Naive thymus-derived CD4-positive, alpha-beta T cell (primary cell): Measurements from ENCODE around the gene FOXJ3. TPM values are rescaled to one million over a fixed set of nuclear protein-coding genes. Genes with fewer than 3 reads are reported as not detected.

Source experiments
- ATAC-seq: fragments of 150-1000 bp; cut with Tn5 transposase; 2 replicates; pipeline ENCODE4 v1.10.0; 2021; ENCODE audit warnings: mild to moderate bottlenecking, moderate library complexity
- CTCF ChIA-PET: fragments of 350-600 bp; sonication (Branson Sonifier 250); formaldehyde crosslinking; loops from one replicate; lab custom pipeline; 2021; ENCODE audit warnings: antibody characterized with exemption; lab: Charles Lee
- POLR2A ChIA-PET: fragments of 350-600 bp; sonication (Branson Sonifier 250); formaldehyde crosslinking; loops from one replicate; lab custom pipeline; 2021; ENCODE audit warnings: antibody characterized with exemption, inconsistent platforms; lab: Charles Lee
- DNase-seq, 9 donors: peaks; one replicate each; pipeline versions ENCODE4 v3.0.0 to v3.0.0-alpha.2; 2020 to 2022; ENCODE audit warnings: mixed read lengths in 1 of 9
- H3K27ac ChIP-seq: one replicate; pipeline ENCODE4 v1.7.0; 2013; ENCODE audit warnings: mild to moderate bottlenecking, low read depth, low read length, moderate library complexity
- H3K27me3 ChIP-seq, 2 donors: one replicate each; pipeline ENCODE4 v1.7.0; 2013; ENCODE audit warnings: low read length in 2 of 2, mild to moderate bottlenecking in 2 of 2, moderate library complexity in 2 of 2; ENCODE audit not compliant: control insufficient read depth in 2 of 2, insufficient read depth in 2 of 2
- H3K36me3 ChIP-seq, 3 experiments: 1 replicate in 2 of 3; 2 replicates in 1 of 3; pipeline ENCODE4 v1.7.0; 2013; ENCODE audit warnings: low read length in 3 of 3, mild to moderate bottlenecking in 3 of 3, moderate library complexity in 1 of 3; ENCODE audit not compliant: insufficient read depth in 3 of 3, control insufficient read depth in 2 of 3
- H3K4me1 ChIP-seq, 2 donors: one replicate each; pipeline ENCODE4 v1.7.0; 2013; ENCODE audit warnings: low read length in 2 of 2, mild to moderate bottlenecking in 2 of 2, moderate library complexity in 1 of 2; ENCODE audit not compliant: control insufficient read depth in 2 of 2, insufficient read depth in 2 of 2
- H3K4me3 ChIP-seq: 2 replicates; pipeline ENCODE4 v1.7.0; 2013; ENCODE audit warnings: mild to moderate bottlenecking, low read length
- H3K9me3 ChIP-seq, 3 experiments: 1 replicate in 2 of 3; 2 replicates in 1 of 3; pipeline ENCODE4 v1.7.0; 2013; ENCODE audit warnings: low read length in 3 of 3; ENCODE audit not compliant: control insufficient read depth in 2 of 3
- H3K27ac Mint-ChIP-seq, 9 donors: one replicate each; pipeline ENCODE4 v1.8.0; 2020 to 2022; ENCODE audit warnings: mixed read lengths in 9 of 9, mild to moderate bottlenecking in 8 of 9, moderate library complexity in 5 of 9, inconsistent platforms in 2 of 9
- H3K27me3 Mint-ChIP-seq, 5 donors: one replicate each; pipeline ENCODE4 v1.8.0; 2021 to 2022; ENCODE audit warnings: mixed read lengths in 5 of 5, mild to moderate bottlenecking in 1 of 5
- H3K36me3 Mint-ChIP-seq, 5 donors: one replicate each; pipeline ENCODE4 v1.8.0; 2020 to 2022; ENCODE audit warnings: mixed read lengths in 5 of 5, mild to moderate bottlenecking in 3 of 5, inconsistent platforms in 1 of 5
- H3K4me1 Mint-ChIP-seq, 7 donors: one replicate each; pipeline ENCODE4 v1.8.0; 2020 to 2022; ENCODE audit warnings: mixed read lengths in 7 of 7, mild to moderate bottlenecking in 3 of 7, inconsistent platforms in 1 of 7
- H3K4me3 Mint-ChIP-seq, 10 donors: one replicate each; pipeline ENCODE4 v1.8.0; 2020 to 2022; ENCODE audit warnings: mild to moderate bottlenecking in 10 of 10, mixed read lengths in 10 of 10, moderate library complexity in 6 of 10, inconsistent platforms in 2 of 10
- H3K9me3 Mint-ChIP-seq, 11 donors: one replicate each; pipeline ENCODE4 v1.8.0; 2020 to 2022; ENCODE audit warnings: mixed read lengths in 11 of 11, mild to moderate bottlenecking in 4 of 11, inconsistent platforms in 1 of 11, moderate library complexity in 1 of 11
- intact Hi-C, 2 donors: fragments of 100-400 bp; cut with micrococcal nuclease; formaldehyde crosslinking; loops; one replicate each; pipeline ENCODE4 v1.15.1; 2023
- polyA plus RNA-seq, 2 donors: library from polyadenylated mRNA; unstranded; fragments of 300-500 nt; fragmentation: Illumina TruSeq; gene quantifications; one replicate each; pipeline ENCODE4 v1.2.3, GENCODE V29; 2021
- total RNA-seq, 6 experiments: library from RNA in 5 of 6; stranded (reverse) in 5 of 6; gene quantifications; 1 replicate in 5 of 6; 2 replicates in 1 of 6; pipeline ENCODE4 v1.2.3 and lab custom pipeline; 2021 to 2026

The FOXJ3 gene
- total and polyA plus RNA-seq, 7 experiments from 2014 or later, result 38.9 to 93.3 (median 70.0) TPM

DNA sequence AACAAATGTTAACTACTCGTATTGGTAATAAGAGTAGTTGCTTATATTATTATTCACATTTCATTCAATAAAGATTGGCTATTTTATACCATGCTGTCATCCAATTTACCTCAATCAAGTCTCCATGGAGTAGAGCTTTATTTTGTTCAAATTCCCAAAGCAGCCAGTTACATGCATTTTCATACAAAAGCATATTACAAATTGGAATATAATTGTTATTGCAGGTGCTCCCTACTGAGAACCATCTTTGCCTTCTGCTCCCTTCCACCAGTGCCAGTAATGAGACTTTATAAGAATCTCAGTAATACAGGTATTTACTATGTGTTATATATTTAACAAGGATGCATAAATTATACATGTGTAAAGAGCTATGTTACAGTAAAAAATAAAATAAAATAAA is 54.2 kb downstream of the FOXJ3 start:
- H3K27me3 ChIP-seq, result no peaks in the 10 kb centered on the region
- peaks cover 0 to 14% of the 10 kb centered on the region in 2 donors for H3K4me1 ChIP-seq
- H3K4me3 ChIP-seq, result no peak overlapping the region
- Mint-ChIP-seq H3K4me1 (peaks cover 21 to 86% (median 74%) of the 10 kb centered on the region in 7 donors), H3K36me3 (peaks cover 3 to 18% (median 14%) of the 10 kb centered on the region in 5 donors), H3K4me3 (peak overlapping the region in 2 of 10 donors; percentile 11 to 52), H3K9me3 (no peaks in the 10 kb centered on the region), H3K27me3 (no peaks in the 10 kb centered on the region), H3K27ac (no peak overlapping the region)
- DNase-seq (no peak), ATAC-seq (no peak)
- intact Hi-C loops, result no loop called here
- H3K36me3 ChIP-seq, result no peaks in the 10 kb centered on the region
- no peak overlapping the region for H3K27ac ChIP-seq
- no peaks in the 10 kb centered on the region for H3K9me3 ChIP-seq
- ChIA-PET CTCF (interaction anchor here (0.7 kb wide), 1 partner anchor 19 kb away, joined by 3 read pairs; no protein-coding TSS in a partner anchor), POLR2A (no interaction called here)

DNA sequence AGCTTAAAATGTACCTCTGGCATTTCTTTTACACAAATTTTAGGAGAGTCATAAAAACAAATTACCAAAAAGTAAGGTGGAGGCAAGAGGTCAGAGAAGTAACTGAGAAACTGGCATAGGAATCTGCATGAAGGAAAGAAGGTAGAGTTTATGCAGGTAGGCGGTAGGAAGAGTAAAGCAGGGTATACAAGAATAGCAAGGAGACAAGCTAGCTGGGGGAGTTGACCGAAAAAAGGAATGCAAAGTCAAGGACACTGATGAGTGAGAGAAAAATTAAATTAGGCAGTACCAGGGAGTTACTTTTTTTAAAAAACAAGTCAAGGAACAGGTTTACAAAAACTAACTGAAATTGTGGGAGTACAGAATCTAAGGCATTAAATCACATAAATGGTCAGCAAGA is 56.0 kb downstream of the FOXJ3 start:
- H3K27ac Mint-ChIP-seq, result peak overlapping the region in 6 of 9 donors; percentile 0 to 52 (median 19)
- Histone ChIP-seq H3K4me1 (peaks cover under 1 to 7% of the 10 kb centered on the region in 2 donors), H3K4me3 (no peak overlapping the region), H3K36me3 (no peaks in the 10 kb centered on the region), H3K27me3 (no peaks in the 10 kb centered on the region), H3K9me3 (no peaks in the 10 kb centered on the region), H3K27ac (no peak overlapping the region)
- no peaks in the 10 kb centered on the region for H3K27me3 Mint-ChIP-seq
- intact Hi-C loops, result no loop called here
- POLR2A ChIA-PET, result interaction anchor here (1.2 kb wide), 1 partner anchor 21 kb away, joined by 3 read pairs; no protein-coding TSS in a partner anchor
- peaks cover 3 to 27% (median 24%) of the 10 kb centered on the region in 5 donors for H3K36me3 Mint-ChIP-seq
- ATAC-seq, result no peak
- CTCF ChIA-PET, result no interaction called here
- no peak for DNase-seq
- peaks cover 21 to 81% (median 74%) of the 10 kb centered on the region in 7 donors for H3K4me1 Mint-ChIP-seq
- H3K4me3 Mint-ChIP-seq, result peak overlapping the region in 3 of 10 donors; percentile 1 to 29 (median 7)
- no peaks in the 10 kb centered on the region for H3K9me3 Mint-ChIP-seq

DNA sequence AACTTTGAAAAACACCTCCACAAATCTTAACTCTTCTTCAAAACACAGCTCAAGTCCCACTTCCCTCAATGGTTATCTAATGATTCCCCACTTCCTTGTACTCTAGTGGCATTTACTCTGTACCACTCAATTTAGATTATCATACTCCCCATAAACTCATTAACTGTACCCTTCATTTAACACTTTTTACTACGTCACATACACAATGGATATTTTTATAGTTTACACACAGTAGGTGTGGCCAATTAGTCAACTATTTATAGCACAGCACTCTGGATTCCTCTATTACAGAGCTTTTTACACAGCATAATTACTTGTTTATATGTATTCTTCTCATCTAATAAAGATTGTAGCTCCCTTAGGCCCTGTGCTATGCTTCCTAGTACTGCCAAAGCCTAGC is 62.1 kb downstream of the FOXJ3 start:
- ChIA-PET CTCF (interaction anchor here (0.6 kb wide), 1 partner anchor 28 kb away, joined by 3 read pairs; no protein-coding TSS in a partner anchor), POLR2A (no interaction called here)
- H3K9me3 ChIP-seq, result no peaks in the 10 kb centered on the region
- peaks cover 0 to 10% of the 10 kb centered on the region in 2 donors for H3K4me1 ChIP-seq
- H3K27me3 ChIP-seq, result no peaks in the 10 kb centered on the region
- DNase-seq, result no peak
- Mint-ChIP-seq H3K27me3 (no peaks in the 10 kb centered on the region), H3K4me3 (peak overlapping the region in 2 of 10 donors; percentile 0 to 8), H3K4me1 (peaks cover 14 to 77% (median 68%) of the 10 kb centered on the region in 7 donors), H3K9me3 (no peaks in the 10 kb centered on the region), H3K36me3 (peaks cover 0 to 46% (median 32%) of the 10 kb centered on the region in 5 donors), H3K27ac (peak overlapping the region in 1 of 9 donors; percentile 35)
- H3K36me3 ChIP-seq, result no peaks in the 10 kb centered on the region
- no peak overlapping the region for H3K4me3 ChIP-seq
- no peak for ATAC-seq
- intact Hi-C loops, result no loop called here
- H3K27ac ChIP-seq, result no peak overlapping the region

DNA sequence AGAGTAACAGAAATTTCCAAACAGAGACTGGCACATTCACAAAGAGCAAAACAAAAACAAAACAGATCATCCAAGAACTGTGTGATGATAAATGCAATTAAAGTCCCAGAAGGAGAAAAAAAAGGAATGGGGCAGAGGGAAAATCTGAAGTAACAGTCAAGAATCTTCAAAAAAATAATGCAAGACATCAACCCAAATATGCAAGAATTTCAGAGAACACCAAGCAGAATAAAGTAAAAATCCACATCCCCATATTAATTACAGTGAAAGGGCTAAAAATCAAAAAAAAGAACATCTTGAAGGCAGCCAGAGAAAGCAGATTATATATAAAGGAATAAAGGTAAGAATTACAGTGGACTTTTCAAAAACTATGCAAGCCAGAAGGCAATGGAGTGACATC is 67.1 kb downstream of the FOXJ3 start:
- Mint-ChIP-seq H3K36me3 (peaks cover 7 to 45% (median 33%) of the 10 kb centered on the region in 5 donors), H3K4me3 (peak overlapping the region in 1 of 10 donors; percentile 24), H3K9me3 (no peaks in the 10 kb centered on the region), H3K4me1 (peaks cover 20 to 95% (median 79%) of the 10 kb centered on the region in 7 donors), H3K27me3 (no peaks in the 10 kb centered on the region), H3K27ac (peak overlapping the region in 6 of 9 donors; percentile 22 to 58 (median 41))
- ChIA-PET CTCF (no interaction called here), POLR2A (no interaction called here)
- no peaks in the 10 kb centered on the region for H3K27me3 ChIP-seq
- H3K4me1 ChIP-seq, result peaks cover 0 to 6% of the 10 kb centered on the region in 2 donors
- ATAC-seq (no peak), DNase-seq (no peak)
- peaks cover 0 to 10% (median 9%) of the 10 kb centered on the region in 3 experiments for H3K36me3 ChIP-seq
- intact Hi-C loops, result no loop called here
- H3K4me3 ChIP-seq, result no peak overlapping the region
- no peaks in the 10 kb centered on the region for H3K9me3 ChIP-seq
- no peak overlapping the region for H3K27ac ChIP-seq

DNA sequence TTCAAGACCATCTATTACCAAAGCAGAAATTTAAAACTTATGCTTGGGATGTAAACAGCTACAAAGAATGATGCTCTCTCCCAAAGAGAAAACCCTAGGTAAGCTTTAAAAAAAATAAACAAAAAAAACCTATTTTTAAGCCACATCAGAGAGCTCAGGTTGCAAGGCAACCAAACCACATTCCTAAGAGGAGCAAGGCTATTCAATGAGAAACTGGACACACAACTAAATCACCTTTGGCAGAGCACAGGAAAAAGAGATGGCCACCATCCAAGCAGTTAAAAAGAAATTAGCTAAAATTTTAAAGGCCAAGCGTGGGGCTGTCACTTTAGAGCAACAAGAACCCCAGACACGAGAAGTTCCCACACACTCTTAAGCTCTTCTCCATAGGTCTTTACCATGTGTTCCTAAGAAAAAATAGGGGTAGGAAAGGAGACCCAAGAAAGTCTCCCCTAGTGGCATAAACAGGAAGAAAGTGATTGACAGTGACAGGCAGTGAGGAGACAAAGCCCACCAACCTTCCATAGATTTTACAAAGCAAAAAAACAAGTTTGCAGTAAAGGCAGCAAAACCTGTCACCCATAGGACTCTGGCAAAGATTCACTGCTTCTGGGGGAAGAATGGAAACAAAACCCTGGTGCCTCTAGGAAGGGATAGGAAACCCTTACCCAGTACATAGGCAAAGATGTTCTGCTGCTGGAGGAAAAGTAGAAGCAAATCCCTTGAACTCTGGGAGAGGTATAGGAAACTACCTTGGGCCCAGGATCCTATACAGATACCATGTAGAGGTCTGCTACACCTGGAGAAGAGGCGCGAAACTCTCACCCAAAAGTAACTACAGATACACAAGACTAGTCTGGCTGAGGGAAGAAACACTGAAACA is 68.5 kb downstream of the FOXJ3 start:
- no peak overlapping the region for H3K27ac ChIP-seq
- H3K4me3 ChIP-seq, result no peak overlapping the region
- ATAC-seq (no peak), DNase-seq (no peak)
- peaks cover 0 to 10% (median 9%) of the 10 kb centered on the region in 3 experiments for H3K36me3 ChIP-seq
- H3K27me3 Mint-ChIP-seq, result no peaks in the 10 kb centered on the region
- no peaks in the 10 kb centered on the region for H3K9me3 Mint-ChIP-seq
- H3K27me3 ChIP-seq, result no peaks in the 10 kb centered on the region
- peak overlapping the region in 4 of 10 donors; percentile 1 to 24 (median 10) for H3K4me3 Mint-ChIP-seq
- peaks cover 7 to 48% (median 32%) of the 10 kb centered on the region in 5 donors for H3K36me3 Mint-ChIP-seq
- no peaks in the 10 kb centered on the region for H3K9me3 ChIP-seq
- ChIA-PET POLR2A (no interaction called here), CTCF (interaction anchor here (0.5 to 0.8 kb wide), 2 partner anchors 80 to 1148 kb away, joined by 3 to 5 read pairs; no protein-coding TSS in a partner anchor)
- peak overlapping the region in 6 of 9 donors; percentile 5 to 69 (median 44) for H3K27ac Mint-ChIP-seq
- intact Hi-C loops, result no loop called here
- peaks cover 4 to 6% of the 10 kb centered on the region in 2 donors for H3K4me1 ChIP-seq
- peaks cover 20 to 93% (median 75%) of the 10 kb centered on the region in 7 donors for H3K4me1 Mint-ChIP-seq

DNA sequence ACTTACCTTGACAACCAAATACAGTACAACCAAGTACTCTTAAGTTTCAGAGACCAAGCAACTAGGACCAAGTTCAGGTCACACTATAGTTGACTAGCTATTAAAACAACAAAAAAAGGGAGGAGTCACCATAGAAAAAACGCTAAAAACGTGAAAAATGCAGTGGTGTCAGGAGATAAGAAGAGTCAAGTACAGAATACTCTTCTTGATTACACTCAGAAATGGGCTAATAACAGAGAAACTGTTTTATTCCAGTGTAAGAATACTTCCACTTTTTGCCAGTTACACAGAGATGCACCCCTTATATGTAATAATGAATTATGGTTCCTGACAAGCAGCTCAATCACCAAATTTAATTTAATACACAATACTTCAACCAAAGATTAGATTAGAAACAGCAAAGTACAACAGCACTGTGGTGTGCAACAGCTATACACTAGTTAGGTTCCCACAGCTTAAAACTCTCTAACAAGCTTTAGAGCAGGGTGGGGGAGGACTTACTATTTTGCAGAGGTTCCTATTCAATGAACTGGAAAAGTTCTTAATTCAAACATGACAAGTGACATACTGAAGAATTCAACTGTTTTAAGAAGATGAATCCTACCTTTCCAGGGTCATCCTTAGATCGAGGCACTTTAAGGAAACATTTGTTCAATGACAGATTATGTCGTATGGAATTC is 70.4 kb downstream of the FOXJ3 start:
- ChIA-PET CTCF (no interaction called here), POLR2A (interaction anchor here (0.7 kb wide), 1 partner anchor 37 kb away, joined by 3 read pairs; no protein-coding TSS in a partner anchor)
- Histone ChIP-seq H3K9me3 (no peaks in the 10 kb centered on the region), H3K4me3 (no peak overlapping the region), H3K36me3 (peaks cover 0 to 10% (median 9%) of the 10 kb centered on the region in 3 experiments), H3K27me3 (no peaks in the 10 kb centered on the region), H3K4me1 (peaks cover 0 to 4% of the 10 kb centered on the region in 2 donors), H3K27ac (no peak overlapping the region)
- Mint-ChIP-seq H3K27me3 (no peaks in the 10 kb centered on the region), H3K27ac (peak overlapping the region in 1 of 9 donors; percentile 19), H3K4me3 (no peak overlapping the region), H3K9me3 (no peaks in the 10 kb centered on the region), H3K36me3 (peaks cover 7 to 47% (median 30%) of the 10 kb centered on the region in 5 donors), H3K4me1 (peaks cover 19 to 93% (median 75%) of the 10 kb centered on the region in 7 donors)
- no peak for DNase-seq
- intact Hi-C loops, result no loop called here
- no peak for ATAC-seq
